Mononuclear cell (primary cell): ENCODE data around the gene SLFN12L. TPM values are rescaled to one million over a fixed set of nuclear protein-coding genes. Genes with fewer than 3 reads are reported as not detected.
"Not testable (repeated sequence)": the region's sequence is repeated elsewhere in the genome, so short reads cannot be mapped to it uniquely, and the experiment has no call there.

ENCODE experiments used
- H3K27me3 ChIP-seq: 2 replicates; pipeline ENCODE4 v1.6.0; 2011; ENCODE audit warnings: low read length, control low read depth; ENCODE audit not compliant: insufficient read depth
- H3K4me1 ChIP-seq: 2 replicates; pipeline ENCODE4 v1.5.1; 2011; ENCODE audit warnings: mild to moderate bottlenecking, low read length, control low read depth; ENCODE audit not compliant: insufficient read depth
- H3K4me3 ChIP-seq: 2 replicates; pipeline ENCODE4 v1.5.1; 2011; ENCODE audit warnings: mild to moderate bottlenecking, low read length, moderate library complexity
- H3K9me3 ChIP-seq: 2 replicates; pipeline ENCODE4 v1.5.1; 2011; ENCODE audit warnings: low read depth, mild to moderate bottlenecking, control low read depth, low read length
- total RNA-seq: library from RNA; depleted of rRNA; stranded (reverse); fragments of >200 nt; gene quantifications from one replicate; pipeline ENCODE4 v1.2.3, GENCODE V29; 2012

SLFN12L gene
- total RNA-seq, 1 donor: 53.3 TPM

- H3K4me1 ChIP-seq: peaks cover 43% of the 10 kb centered on the region
- peaks cover 96% of the 10 kb centered on the region for H3K27me3 ChIP-seq
- H3K9me3 ChIP-seq: no peaks in the 10 kb centered on the region
- no peak overlapping the region for H3K4me3 ChIP-seq
Measured at GRCh38 chr17:35493040-35493439, 44.4 kb downstream of the SLFN12L start.

- H3K4me3 ChIP-seq: no peak overlapping the region
- peaks cover 44% of the 10 kb centered on the region for H3K4me1 ChIP-seq
- H3K9me3 ChIP-seq: no peaks in the 10 kb centered on the region
- peaks cover 79% of the 10 kb centered on the region for H3K27me3 ChIP-seq
Measured at GRCh38 chr17:35491417-35491816, 46.1 kb downstream of the SLFN12L start.

GRCh38 chr17:35489944-35490343 lies 47.5 kb downstream of the SLFN12L start:
- H3K4me1 ChIP-seq: peaks cover 36% of the 10 kb centered on the region
- H3K9me3 ChIP-seq: no peaks in the 10 kb centered on the region
- peaks cover 78% of the 10 kb centered on the region for H3K27me3 ChIP-seq
- no peak overlapping the region for H3K4me3 ChIP-seq

- Histone ChIP-seq H3K4me3 (no peak overlapping the region), H3K9me3 (no peaks in the 10 kb centered on the region), H3K4me1 (peaks cover 36% of the 10 kb centered on the region), H3K27me3 (peaks cover 69% of the 10 kb centered on the region)
Measured at GRCh38 chr17:35488991-35489390, 48.5 kb downstream of the SLFN12L start.

- Histone ChIP-seq H3K4me1 (peaks cover 36% of the 10 kb centered on the region), H3K9me3 (no peaks in the 10 kb centered on the region), H3K4me3 (peak overlapping the region; percentile 63), H3K27me3 (peaks cover 51% of the 10 kb centered on the region)
Measured at GRCh38 chr17:35486920-35487732, 50.4 kb downstream of the SLFN12L start.

- no peaks in the 10 kb centered on the region for H3K9me3 ChIP-seq
- H3K4me3 ChIP-seq: no peak overlapping the region
- H3K4me1 ChIP-seq: no peaks in the 10 kb centered on the region
- peaks cover 8% of the 10 kb centered on the region for H3K27me3 ChIP-seq
Measured at GRCh38 chr17:35479271-35479670, 58.2 kb downstream of the SLFN12L start.

- Histone ChIP-seq H3K4me3 (no peak overlapping the region), H3K9me3 (no peaks in the 10 kb centered on the region), H3K4me1 (no peaks in the 10 kb centered on the region), H3K27me3 (peaks cover 8% of the 10 kb centered on the region)
Measured at GRCh38 chr17:35477248-35477647, 60.2 kb downstream of the SLFN12L start.

GRCh38 chr17:35476283-35476820 lies 61.1 kb downstream of the SLFN12L start:
- H3K4me3 ChIP-seq: no peak overlapping the region

GRCh38 chr17:35468475-35468874 lies 69.0 kb downstream of the SLFN12L start:
- Histone ChIP-seq H3K9me3 (no peaks in the 10 kb centered on the region), H3K4me1 (peaks cover 15% of the 10 kb centered on the region), H3K4me3 (no peak overlapping the region), H3K27me3 (no peaks in the 10 kb centered on the region)

More at GRCh38 chr17:35476283-35476820, 61.1 kb downstream of the SLFN12L start:
- Histone ChIP-seq H3K27me3 (peaks cover 8% of the 10 kb centered on the region), H3K4me1 (no peaks in the 10 kb centered on the region), H3K9me3 (no peaks in the 10 kb centered on the region)

- no peak overlapping the region for H3K4me3 ChIP-seq
- H3K9me3 ChIP-seq: no peaks in the 10 kb centered on the region
- H3K4me1 ChIP-seq: peaks cover 15% of the 10 kb centered on the region
- peaks cover 3% of the 10 kb centered on the region for H3K27me3 ChIP-seq
Measured at GRCh38 chr17:35467824-35468223, 69.7 kb downstream of the SLFN12L start.

GRCh38 chr17:35460354-35460851 lies 77.1 kb downstream of the SLFN12L start:
- H3K4me1 ChIP-seq: peaks cover 8% of the 10 kb centered on the region
- H3K9me3 ChIP-seq: no peaks in the 10 kb centered on the region
- no peak overlapping the region for H3K4me3 ChIP-seq
- H3K27me3 ChIP-seq: peaks cover 21% of the 10 kb centered on the region

- H3K27me3 ChIP-seq: not testable (repeated sequence)
Measured at GRCh38 chr17:35454035-35454434, 83.4 kb downstream of the SLFN12L start.

GRCh38 chr17:35453171-35453570 lies 84.3 kb downstream of the SLFN12L start:
- peaks cover 13% of the 10 kb centered on the region for H3K4me1 ChIP-seq

More at GRCh38 chr17:35454035-35454434, 83.4 kb downstream of the SLFN12L start:
- H3K4me1 ChIP-seq, H3K9me3 ChIP-seq, H3K4me3 ChIP-seq: not testable (repeated sequence)

GRCh38 chr17:35449371-35449931 lies 88.0 kb downstream of the SLFN12L start:
- peak overlapping the region; percentile 51 for H3K4me3 ChIP-seq
- H3K9me3 ChIP-seq: no peaks in the 10 kb centered on the region

More at GRCh38 chr17:35453171-35453570, 84.3 kb downstream of the SLFN12L start:
- Histone ChIP-seq H3K9me3 (no peaks in the 10 kb centered on the region), H3K27me3 (no peaks in the 10 kb centered on the region), H3K4me3 (no peak overlapping the region)

GRCh38 chr17:35448899-35449227 lies 88.6 kb downstream of the SLFN12L start:
- Histone ChIP-seq H3K4me1 (peaks cover 22% of the 10 kb centered on the region), H3K9me3 (no peaks in the 10 kb centered on the region), H3K27me3 (no peaks in the 10 kb centered on the region), H3K4me3 (peak overlapping the region; percentile 51)

More at GRCh38 chr17:35449371-35449931, 88.0 kb downstream of the SLFN12L start:
- Histone ChIP-seq H3K4me1 (peaks cover 22% of the 10 kb centered on the region), H3K27me3 (no peaks in the 10 kb centered on the region)
